ENCODE measurements around the gene NGEF.

DNA sequence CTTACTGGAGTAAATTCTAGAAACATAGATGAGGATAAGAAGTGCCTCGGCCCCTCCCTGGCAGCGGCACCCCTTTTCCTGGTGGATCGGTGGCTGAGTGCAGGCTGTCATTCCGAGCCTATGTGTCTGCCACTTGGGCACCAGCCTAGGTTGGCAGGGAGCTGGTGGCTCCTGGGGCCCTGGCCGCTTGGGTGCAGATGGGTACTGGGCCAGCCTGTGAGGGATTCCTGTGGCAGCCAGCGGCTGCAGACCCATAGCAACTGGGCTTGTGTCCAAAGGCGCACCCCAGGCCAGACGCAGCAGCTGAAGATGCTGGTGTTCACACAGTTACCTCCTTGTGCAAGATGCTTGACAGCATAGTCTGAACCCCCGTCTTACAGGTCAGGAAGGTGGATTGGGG is 140.2 kb downstream of the NGEF start:
- no peak for TF ChIP-seq POLR2A (IDR thresholded peaks at IDR 0.05; ENCODE audit: low read length)
- no peak for TF ChIP-seq GATA1 (IDR thresholded peaks at IDR 0.05; ENCODE audit: low read depth, low read length)

Data from erythroblast (primary cell).